ENCODE results near the gene DNAH17. TPM values are rescaled to one million over a fixed set of nuclear protein-coding genes. Genes with fewer than 3 reads are reported as not detected.

Gene DNAH17
- total and polyA plus RNA-seq, 2 donors (not counting 3 experiments of a cell fraction or from before 2014, with no cell fraction given) = not detected

DNA sequence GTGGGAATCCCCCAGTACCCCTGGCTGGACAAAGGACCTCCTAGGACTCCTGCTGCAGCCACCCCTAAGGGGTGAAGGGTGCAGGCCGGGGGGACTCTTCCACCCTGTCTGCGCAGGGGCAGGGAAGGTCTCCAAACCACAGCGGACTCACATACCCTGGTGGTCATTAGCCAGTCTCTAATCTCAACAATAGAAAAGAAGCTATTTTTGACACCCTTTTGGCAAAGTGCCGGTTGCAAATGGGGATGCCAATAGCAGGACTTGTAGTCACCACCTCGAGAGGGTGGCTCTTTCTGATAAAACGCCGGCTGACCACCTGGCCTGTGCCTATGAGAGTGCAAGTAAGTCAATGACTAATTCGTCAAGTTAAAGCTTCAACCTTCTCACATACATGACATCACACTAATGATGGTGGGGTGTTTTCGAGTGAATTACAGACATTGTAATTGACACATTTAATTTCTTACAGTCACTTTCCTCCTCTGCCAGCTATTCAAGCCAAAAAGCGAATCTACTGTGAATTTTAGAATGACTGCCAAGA is 23.1 kb upstream of the DNAH17 start:
- Histone ChIP-seq H3K9me3 (replicated peaks; ENCODE audit: control insufficient read depth, insufficient read depth, low read length) (no peaks in the 10 kb centered on the region), H3K27ac (ENCODE audit: insufficient read depth, low read depth, low read length) (no peak overlapping the region), H3K4me3 (replicated peaks in 1 of 3; ENCODE audit: insufficient read depth in 1 of 3, low read depth in 1 of 3, low read length in 3 of 3) (no peak overlapping the region), H3K4me2 (ENCODE audit: insufficient read depth, low read length) (no peak overlapping the region), H3K27me3 (ENCODE audit: control insufficient read depth in 2 of 2, insufficient read depth in 2 of 2, low read length in 2 of 2) (no peaks in the 10 kb centered on the region), H3K9me1 (replicated peaks; ENCODE audit: control insufficient read depth, extremely low read depth, insufficient read depth, low read length) (no peaks in the 10 kb centered on the region), H3K79me2 (ENCODE audit: control insufficient read depth, insufficient read depth, low read length) (no peaks in the 10 kb centered on the region), H3K4me1 (ENCODE audit: control insufficient read depth, extremely low read depth, insufficient read depth, low read length) (no peaks in the 10 kb centered on the region), H3K36me3 (ENCODE audit: control insufficient read depth in 2 of 2, extremely low read depth in 1 of 2, insufficient read depth in 2 of 2, low read length in 2 of 2) (no peaks in the 10 kb centered on the region), H2AFZ (ENCODE audit: low read depth, low read length) (no peak overlapping the region), H3K9ac (replicated peaks; ENCODE audit: extremely low read depth, insufficient read depth, low read length) (no peak overlapping the region), H4K20me1 (replicated peaks; ENCODE audit: control insufficient read depth, extremely low read depth, insufficient read depth, low read length) (no peaks in the 10 kb centered on the region)
- dilution Hi-C loops (cut with MboI; ENCODE audit: extremely low pct_ligation_motif_present, low sequenced_read_pairs) (no loop called here), intact Hi-C loops (cut with micrococcal nuclease) (no loop called here)
- TF ChIP-seq CTCF (IDR thresholded peaks at IDR 0.05; ENCODE audit: extremely low read depth in 1 of 2, insufficient read depth in 1 of 2, low read depth in 1 of 2, low read length in 2 of 2) (no peak), JUN (IDR thresholded peaks at IDR 0.05; ENCODE audit: borderline replicate concordance, insufficient read depth, insufficient read length, low read depth) (peak; percentile 8), GATA2 (IDR thresholded peaks at IDR 0.05; ENCODE audit: insufficient read depth, insufficient read length, low read depth, low read length) (no peak), POLR2A (IDR thresholded peaks at IDR 0.05; ENCODE audit: low read depth, low read length) (no peak), MYC (IDR thresholded peaks at IDR 0.05; ENCODE audit: low read depth, low read length) (no peak)
- TF ChIP-seq, protein P1, sequence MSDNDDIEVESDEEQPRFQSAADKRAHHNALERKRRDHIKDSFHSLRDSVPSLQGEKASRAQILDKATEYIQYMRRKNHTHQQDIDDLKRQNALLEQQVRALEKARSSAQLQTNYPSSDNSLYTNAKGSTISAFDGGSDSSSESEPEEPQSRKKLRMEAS (IDR thresholded peaks at IDR 0.05; ENCODE audit: insufficient read depth, insufficient read length) = no peak
- FAIRE-seq (no peak), DNase-seq (ENCODE audit: low read depth, low spot score) (peak; percentile 52)
- POLR2A ChIA-PET = interaction anchor here (0.6 kb wide), 1 partner anchor 161 kb away, joined by 9 read pairs; no protein-coding TSS in a partner anchor
- CTCF ChIA-PET = interaction anchor here (1.4 to 2.4 kb wide), 3 partner anchors 46 to 106 kb away, joined by 3 to 6 read pairs (median 5); no protein-coding TSS in a partner anchor
- BruUV-seq (replicated peaks) = no TSS peak

All from endothelial cell of umbilical vein (primary cell).